WERI-Rb-1 (cell line): ENCODE results near the gene TIMMDC1.

Experiments
- DNase-seq: peaks from one replicate; pipeline ENCODE4 v3.0.0-alpha.2; 2020
- H3K27ac ChIP-seq: fragments of 250-450 bp; sonication (Bioruptor Pico); 2 replicates; pipeline ENCODE4 v1.5.1; 2020; ENCODE audit warnings: mild to moderate bottlenecking, moderate library complexity
- H3K27me3 ChIP-seq: fragments of 250-450 bp; sonication (Bioruptor Pico); 2 replicates; pipeline ENCODE4 v1.5.1; 2021; ENCODE audit warnings: mild to moderate bottlenecking, low read depth, moderate library complexity; ENCODE audit not compliant: insufficient read depth, severe bottlenecking
- H3K36me3 ChIP-seq: fragments of 250-450 bp; sonication (Bioruptor Pico); 2 replicates; pipeline ENCODE4 v1.5.1; 2020; ENCODE audit warnings: mild to moderate bottlenecking, moderate library complexity
- H3K4me3 ChIP-seq: 2 replicates; pipeline ENCODE4 v1.5.1; 2011; ENCODE audit warnings: low read depth, mild to moderate bottlenecking, control low read depth, low read length
- H3K9me3 ChIP-seq: fragments of 250-450 bp; sonication (Bioruptor Pico); 2 replicates; pipeline ENCODE4 v1.5.1; 2021; ENCODE audit warnings: mild to moderate bottlenecking, moderate library complexity; ENCODE audit not compliant: severe bottlenecking
- CTCF ChIP-seq: IDR thresholded peaks from 2 replicates; pipeline ENCODE4 v1.5.1; 2011; ENCODE audit warnings: low read depth, mild to moderate bottlenecking, control low read depth, inconsistent platforms, low read length

TIMMDC1 gene

DNA sequence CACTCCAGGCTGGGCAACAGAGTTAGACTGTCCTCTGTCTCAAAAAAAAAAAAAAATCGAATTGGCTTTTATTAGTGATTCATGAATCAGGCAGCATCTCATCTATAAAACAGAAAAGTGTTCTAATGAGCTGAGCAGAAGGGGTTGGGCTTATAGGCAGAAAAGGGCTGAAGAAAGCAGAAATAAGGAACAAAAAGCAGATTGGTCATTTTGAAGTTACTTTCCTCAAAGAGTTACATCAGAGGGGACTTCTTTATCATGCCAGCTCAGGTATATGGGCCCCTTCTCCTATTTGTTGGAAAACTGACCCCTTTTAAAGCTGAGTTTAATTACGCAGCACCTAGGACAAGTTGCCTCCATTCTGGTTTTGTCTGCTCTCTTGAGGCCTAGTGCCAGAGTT is 30.3 kb upstream of the TIMMDC1 start:
- TF ChIP-seq CTCF = no peak
- no peak overlapping the region for H3K27ac ChIP-seq
- DNase-seq = no peak
- no peak overlapping the region for H3K4me3 ChIP-seq
- H3K9me3 ChIP-seq = no peaks in the 10 kb centered on the region
- peaks cover 9% of the 10 kb centered on the region for H3K36me3 ChIP-seq
- H3K27me3 ChIP-seq = no peaks in the 10 kb centered on the region

DNA sequence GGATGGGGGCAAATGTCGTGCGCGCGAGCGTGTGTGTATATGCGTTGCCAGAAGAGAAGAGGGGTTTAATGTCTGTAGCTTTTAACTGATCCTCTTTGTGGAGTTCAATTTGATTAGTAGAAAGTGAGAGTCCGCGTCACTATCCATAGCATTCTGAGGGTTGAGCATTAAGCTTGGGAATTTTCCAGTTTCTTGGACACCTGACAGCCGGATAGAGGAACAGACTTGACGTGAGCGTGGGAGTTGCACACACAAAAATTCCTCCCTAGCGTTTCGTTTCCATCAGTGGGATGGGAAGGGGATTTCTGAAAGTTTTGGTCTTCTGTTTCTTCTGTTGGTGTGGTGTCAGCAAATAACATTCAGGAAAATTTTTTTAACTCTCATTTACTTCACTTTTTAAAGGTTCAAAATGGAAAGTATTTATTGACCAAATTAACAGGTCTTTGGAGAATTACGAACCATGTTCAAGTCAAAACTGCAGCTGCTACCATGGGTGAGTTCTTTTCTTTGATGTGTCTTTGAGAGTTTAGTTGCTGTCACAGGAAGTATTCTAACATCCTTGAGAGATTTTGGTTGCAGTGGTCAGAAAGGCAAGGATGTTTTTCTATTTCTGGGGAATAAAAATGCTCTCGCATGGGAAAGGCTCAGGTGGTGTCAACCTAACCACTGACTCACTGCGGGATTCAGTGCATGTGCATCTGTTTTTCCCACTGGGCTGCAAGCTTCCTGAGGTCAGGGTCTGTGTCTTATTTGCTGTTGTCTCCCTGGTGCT is 28.7 kb upstream of the TIMMDC1 start:
- peaks cover 9% of the 10 kb centered on the region for H3K36me3 ChIP-seq
- no peaks in the 10 kb centered on the region for H3K9me3 ChIP-seq
- no peaks in the 10 kb centered on the region for H3K27me3 ChIP-seq
- no peak for DNase-seq
- no peak overlapping the region; the same call in 1 of the 2 replicates for H3K27ac ChIP-seq
- peak overlapping the region; percentile 96 for H3K4me3 ChIP-seq
- no peak for TF ChIP-seq CTCF

- no peak for TF ChIP-seq CTCF
- no peaks in the 10 kb centered on the region for H3K27me3 ChIP-seq
- DNase-seq = no peak
- H3K4me3 ChIP-seq = no peak overlapping the region
- H3K9me3 ChIP-seq = no peaks in the 10 kb centered on the region
- no peak overlapping the region for H3K27ac ChIP-seq
- peaks cover 9% of the 10 kb centered on the region for H3K36me3 ChIP-seq
These were observed 27.5 kb upstream of the TIMMDC1 start for GRCh38 chr3:119470866-119471265.

GRCh38 chr3:119481079-119481478 is 17.3 kb upstream of the TIMMDC1 start:
- DNase-seq = no peak
- no peak overlapping the region for H3K4me3 ChIP-seq
- peak overlapping the region; percentile 63 for H3K27ac ChIP-seq
- TF ChIP-seq CTCF = no peak
- no peaks in the 10 kb centered on the region for H3K9me3 ChIP-seq
- peaks cover 9% of the 10 kb centered on the region for H3K36me3 ChIP-seq
- H3K27me3 ChIP-seq = no peaks in the 10 kb centered on the region

DNA sequence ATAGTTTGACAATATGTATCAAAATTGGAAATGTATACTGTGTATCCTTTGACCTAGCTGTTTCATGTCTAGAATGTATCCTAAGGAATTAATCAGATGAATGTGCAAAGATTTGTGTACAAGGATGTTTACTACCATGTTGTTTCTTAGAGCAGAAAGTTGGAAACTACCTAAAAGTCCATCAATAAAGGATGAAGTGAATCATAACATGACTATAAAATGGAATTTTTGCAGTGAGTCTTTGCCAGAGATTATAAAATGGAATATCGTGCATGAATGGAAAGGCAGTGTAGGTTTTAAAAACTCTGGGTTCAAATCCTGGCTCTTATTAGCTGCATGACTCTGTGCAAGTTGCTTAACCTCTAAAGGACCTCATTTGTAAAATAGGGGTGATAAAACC is 15.2 kb upstream of the TIMMDC1 start:
- no peak for TF ChIP-seq CTCF

GRCh38 chr3:119485563-119485962 is 12.8 kb upstream of the TIMMDC1 start:
- H3K27ac ChIP-seq = no peak overlapping the region
- H3K9me3 ChIP-seq = no peaks in the 10 kb centered on the region
- peaks cover 9% of the 10 kb centered on the region; the same call in 1 of the 2 replicates for H3K36me3 ChIP-seq
- DNase-seq = no peak
- no peaks in the 10 kb centered on the region for H3K27me3 ChIP-seq
- no peak overlapping the region for H3K4me3 ChIP-seq
- TF ChIP-seq CTCF = no peak

More for the DNA sequence above, 15.2 kb upstream of the TIMMDC1 start:
- no peak for DNase-seq
- H3K27me3 ChIP-seq = no peaks in the 10 kb centered on the region
- no peak overlapping the region for H3K4me3 ChIP-seq
- H3K36me3 ChIP-seq = peaks cover 15% of the 10 kb centered on the region
- no peak overlapping the region for H3K27ac ChIP-seq
- no peaks in the 10 kb centered on the region for H3K9me3 ChIP-seq
